Inflammatory macrophage (primary cell): Measurements from ENCODE around the gene ZDHHC3.

Experiments
- DNase-seq, 2 donors: peaks; one replicate each; pipeline ENCODE4 v3.0.0-alpha.2; 2020 to 2022

ZDHHC3 gene

GRCh38 chr3:44926921-44927320, 49.1 kb downstream of the ZDHHC3 start:
- no peak for DNase-seq

GRCh38 chr3:44926172-44926571, 49.8 kb downstream of the ZDHHC3 start:
- no peak for DNase-seq

- DNase-seq = no peak
These were observed 51.4 kb downstream of the ZDHHC3 start for GRCh38 chr3:44924457-44925084.

- no peak for DNase-seq
These were observed 52.1 kb downstream of the ZDHHC3 start for GRCh38 chr3:44923632-44924456.

- no peak for DNase-seq
These were observed 55.9 kb downstream of the ZDHHC3 start for GRCh38 chr3:44920081-44920480.

- DNase-seq = no peak
These were observed 57.4 kb downstream of the ZDHHC3 start for GRCh38 chr3:44918581-44918980.

GRCh38 chr3:44918087-44918486, 57.9 kb downstream of the ZDHHC3 start:
- DNase-seq = no peak

- DNase-seq = peak; percentile 10 to 28
These were observed 60.1 kb downstream of the ZDHHC3 start for GRCh38 chr3:44915702-44916438.

- peak; percentile 13 to 41 for DNase-seq
These were observed 61.0 kb downstream of the ZDHHC3 start for GRCh38 chr3:44914936-44915335.

GRCh38 chr3:44913868-44914468, 62.0 kb downstream of the ZDHHC3 start:
- peak; percentile 60 to 73 for DNase-seq

- DNase-seq = no peak
These were observed 65.3 kb downstream of the ZDHHC3 start for GRCh38 chr3:44910693-44911092.

GRCh38 chr3:44909063-44909462, 66.9 kb downstream of the ZDHHC3 start:
- no peak for DNase-seq

- DNase-seq = no peak
These were observed 68.4 kb downstream of the ZDHHC3 start for GRCh38 chr3:44907612-44908011.

GRCh38 chr3:44906997-44907396, 69.0 kb downstream of the ZDHHC3 start:
- DNase-seq = no peak

GRCh38 chr3:44905446-44906157, 70.4 kb downstream of the ZDHHC3 start:
- DNase-seq = no peak

GRCh38 chr3:44903751-44904150, 72.2 kb downstream of the ZDHHC3 start:
- no peak for DNase-seq

- no peak for DNase-seq
These were observed 72.7 kb downstream of the ZDHHC3 start for GRCh38 chr3:44903314-44903713.

GRCh38 chr3:44902628-44903027, 73.3 kb downstream of the ZDHHC3 start:
- no peak for DNase-seq

- no peak for DNase-seq
These were observed 76.1 kb downstream of the ZDHHC3 start for GRCh38 chr3:44899683-44900367.

GRCh38 chr3:44896440-44896839, 79.5 kb downstream of the ZDHHC3 start:
- DNase-seq = no peak

- DNase-seq = no peak
These were observed 81.5 kb downstream of the ZDHHC3 start for GRCh38 chr3:44894485-44894884.

GRCh38 chr3:44893097-44893496, 82.9 kb downstream of the ZDHHC3 start:
- no peak for DNase-seq
